ENCODE results near the gene RBMS1. TPM values are rescaled to one million over a fixed set of nuclear protein-coding genes. Genes with fewer than 3 reads are reported as not detected.

The RBMS1 gene
- total and polyA plus RNA-seq, 2 of the 13 experiments (the other 11 are each of a cell fraction or from before 2014, with no cell fraction given) = 55.5 to 110 TPM

- TF ChIP-seq ZBTB4 (CRISPR knock-in tag; IDR thresholded peaks at IDR 0.05; ENCODE audit: borderline replicate concordance) (no peak), ZBTB44 (CRISPR knock-in tag; IDR thresholded peaks at IDR 0.05) (no peak), ZNF33B (CRISPR knock-in tag; IDR thresholded peaks at IDR 0.05) (no peak; the same call in 1 of the 2 replicates), CBX2 (IDR thresholded peaks at IDR 0.05; ENCODE audit: low read depth, low read length) (no peak), CBX2 (CRISPR knock-in tag; IDR thresholded peaks at IDR 0.05; ENCODE audit: low read depth) (no peak), DMTF1 (CRISPR knock-in tag; IDR thresholded peaks at IDR 0.05) (no peak), ELK4 (CRISPR knock-in tag; IDR thresholded peaks at IDR 0.05; ENCODE audit: borderline replicate concordance) (no peak), ATF5 (CRISPR knock-in tag; IDR thresholded peaks at IDR 0.05; ENCODE audit: low read depth) (no peak), MAX (IDR thresholded peaks at IDR 0.05) (peak; percentile 39; the same call in 1 of the 2 replicates), MAFG (CRISPR knock-in tag; IDR thresholded peaks at IDR 0.05) (no peak), TRIM22 (IDR thresholded peaks at IDR 0.05) (no peak), ZBTB14 (CRISPR knock-in tag; IDR thresholded peaks at IDR 0.05) (peak; percentile 25; the same call in 1 of the 2 replicates), GATAD2A (CRISPR knock-in tag; IDR thresholded peaks at IDR 0.05) (no peak), ZFP36L1 (CRISPR knock-in tag; IDR thresholded peaks at IDR 0.05) (no peak), SP2 (CRISPR knock-in tag; IDR thresholded peaks at IDR 0.05) (no peak), ZSCAN22 (CRISPR knock-in tag; IDR thresholded peaks at IDR 0.05) (no peak)
Observed at GRCh38 chr2:160407393-160408172, 86.0 kb downstream of the RBMS1 start (continued).

Measured in HepG2 (cell line).